VCaP (cell line): ENCODE results near the gene NPHP4.

ENCODE experiments used
- H3K27ac ChIP-seq: fragments of 450-650 bp; 2 replicates; pipeline ENCODE4 v1.5.1; 2017
- TF ChIP-seq, protein P1 (sequence below): fragments of 450-650 bp; conservative IDR thresholded peaks from 2 replicates; pipeline ENCODE4 v1.5.1; 2017; ENCODE audit warnings: mild to moderate bottlenecking, moderate library complexity

Gene NPHP4

DNA sequence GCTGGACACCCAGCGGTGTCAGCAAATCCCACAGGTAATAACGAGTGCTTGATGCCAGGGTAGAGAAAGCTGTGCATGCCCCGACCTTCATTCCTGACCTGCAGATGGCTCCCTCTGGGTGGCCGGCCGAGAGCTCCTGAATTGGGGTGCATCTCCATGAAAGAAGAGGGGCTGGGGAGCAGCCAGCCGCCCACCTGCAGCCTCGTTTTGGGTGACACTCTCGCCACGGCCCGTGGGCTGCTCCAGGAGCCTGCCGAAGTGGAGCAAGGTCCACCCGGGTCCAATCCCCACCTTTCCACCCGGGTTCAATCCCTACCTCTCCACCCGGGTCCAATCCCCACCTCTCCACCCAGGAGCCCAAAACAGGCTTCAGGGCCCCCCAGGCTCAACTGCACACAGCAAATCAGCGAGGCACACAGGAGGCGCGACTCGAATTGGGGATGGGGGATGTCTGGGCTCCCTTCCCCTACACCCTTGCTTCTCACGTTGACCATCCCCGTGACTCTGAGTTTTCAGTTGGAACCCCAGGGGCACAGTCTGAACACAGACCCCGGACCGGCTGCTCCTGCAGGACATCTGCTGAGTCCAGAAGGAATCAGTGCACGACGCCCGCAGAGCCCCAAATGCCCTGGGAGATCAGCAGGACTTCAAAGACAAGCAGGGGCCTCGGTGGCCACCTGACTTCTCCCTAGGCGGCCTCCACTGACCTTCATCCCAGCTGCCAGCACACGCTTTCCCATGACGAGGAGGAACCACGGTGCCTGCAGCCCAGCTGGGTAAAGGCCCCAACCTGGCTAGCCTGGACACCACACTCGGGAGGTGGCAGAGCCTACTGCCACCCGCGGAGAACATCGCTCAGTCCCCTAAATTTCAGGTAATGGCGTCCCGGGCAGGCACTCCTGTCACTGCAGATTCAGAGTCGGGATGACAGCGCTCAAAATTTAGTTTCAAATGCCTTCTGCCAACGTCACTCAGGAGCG is 159.0 kb downstream of the NPHP4 start:
- no peak overlapping the region for H3K27ac ChIP-seq
- TF ChIP-seq, protein P1, sequence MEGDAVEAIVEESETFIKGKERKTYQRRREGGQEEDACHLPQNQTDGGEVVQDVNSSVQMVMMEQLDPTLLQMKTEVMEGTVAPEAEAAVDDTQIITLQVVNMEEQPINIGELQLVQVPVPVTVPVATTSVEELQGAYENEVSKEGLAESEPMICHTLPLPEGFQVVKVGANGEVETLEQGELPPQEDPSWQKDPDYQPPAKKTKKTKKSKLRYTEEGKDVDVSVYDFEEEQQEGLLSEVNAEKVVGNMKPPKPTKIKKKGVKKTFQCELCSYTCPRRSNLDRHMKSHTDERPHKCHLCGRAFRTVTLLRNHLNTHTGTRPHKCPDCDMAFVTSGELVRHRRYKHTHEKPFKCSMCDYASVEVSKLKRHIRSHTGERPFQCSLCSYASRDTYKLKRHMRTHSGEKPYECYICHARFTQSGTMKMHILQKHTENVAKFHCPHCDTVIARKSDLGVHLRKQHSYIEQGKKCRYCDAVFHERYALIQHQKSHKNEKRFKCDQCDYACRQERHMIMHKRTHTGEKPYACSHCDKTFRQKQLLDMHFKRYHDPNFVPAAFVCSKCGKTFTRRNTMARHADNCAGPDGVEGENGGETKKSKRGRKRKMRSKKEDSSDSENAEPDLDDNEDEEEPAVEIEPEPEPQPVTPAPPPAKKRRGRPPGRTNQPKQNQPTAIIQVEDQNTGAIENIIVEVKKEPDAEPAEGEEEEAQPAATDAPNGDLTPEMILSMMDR: no peak

DNA sequence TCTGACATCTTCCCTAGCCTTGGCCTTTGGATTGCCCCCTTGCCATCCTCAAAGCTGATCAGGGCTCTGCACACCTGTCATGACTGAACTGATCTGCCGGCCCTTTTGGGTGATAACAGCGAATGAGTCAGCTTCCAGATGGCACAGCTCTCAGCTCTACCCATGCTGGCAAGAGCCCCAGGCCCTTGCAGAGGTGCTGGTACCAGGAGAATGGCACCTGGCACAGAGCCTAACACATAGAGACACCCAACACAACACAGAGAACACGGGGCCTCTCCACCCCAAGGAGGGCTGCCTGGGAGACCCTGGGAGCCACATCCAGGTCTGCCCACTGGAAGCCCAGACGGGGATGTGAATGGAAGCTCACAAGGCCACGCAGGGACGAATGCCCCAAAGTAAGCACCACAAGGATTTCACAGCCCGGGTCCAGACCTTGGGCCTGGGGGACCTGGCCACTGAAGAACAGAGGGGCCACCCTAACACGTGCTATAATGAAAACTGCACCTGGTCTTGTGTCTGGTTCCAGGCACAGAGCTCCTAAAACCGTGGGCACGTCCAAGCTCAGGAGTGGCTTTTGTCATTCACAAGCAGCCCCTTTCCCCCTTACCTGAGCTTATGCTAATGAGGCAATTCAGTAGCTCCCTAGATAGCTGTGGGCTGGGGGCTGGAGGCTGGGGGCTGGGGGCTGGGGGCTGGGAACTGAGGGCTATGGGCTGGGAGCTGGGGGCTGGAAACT is 160.5 kb downstream of the NPHP4 start:
- TF ChIP-seq, protein P1: no peak
- H3K27ac ChIP-seq: no peak overlapping the region

DNA sequence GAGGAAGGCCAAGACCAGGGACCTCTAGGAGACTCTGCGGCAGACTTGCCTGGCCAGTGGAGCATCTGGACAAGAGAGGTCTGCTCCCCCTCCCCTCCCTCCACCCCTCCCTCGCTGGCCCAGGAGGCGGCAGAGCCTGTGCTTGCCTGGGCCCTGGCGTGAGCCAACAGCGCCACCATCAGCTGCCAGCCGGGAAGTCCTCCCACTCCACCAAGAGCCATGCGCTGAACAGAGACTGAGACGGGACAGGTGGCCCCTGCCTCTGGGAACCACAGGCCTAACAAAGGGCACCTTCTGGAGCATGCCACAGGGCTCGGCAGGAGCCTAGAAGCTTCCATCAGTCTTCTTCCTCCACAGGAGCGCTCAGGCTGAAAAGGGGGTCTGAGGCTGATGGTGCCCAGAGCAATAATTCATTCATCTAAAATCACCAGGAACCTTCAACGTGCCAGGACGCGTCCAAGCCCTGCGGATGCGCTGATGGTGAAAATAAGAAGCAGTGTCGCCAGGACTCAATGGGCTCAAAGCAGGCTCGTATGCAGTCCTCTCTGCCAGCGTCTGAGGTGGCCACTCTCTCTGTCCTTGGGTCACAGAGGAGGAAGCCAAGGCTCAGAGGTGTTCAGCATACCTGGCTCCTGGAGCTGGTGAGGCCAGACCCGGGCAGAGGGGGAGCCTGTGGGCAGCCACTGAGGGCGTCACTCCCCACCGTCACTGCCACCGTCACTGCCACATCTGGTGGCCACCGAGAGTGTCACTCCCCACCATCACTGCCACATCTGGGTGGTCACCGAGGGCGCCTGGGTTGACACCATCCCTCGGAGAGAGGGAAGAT is 161.2 kb downstream of the NPHP4 start:
- H3K27ac ChIP-seq: no peak overlapping the region
- TF ChIP-seq, protein P1: no peak

DNA sequence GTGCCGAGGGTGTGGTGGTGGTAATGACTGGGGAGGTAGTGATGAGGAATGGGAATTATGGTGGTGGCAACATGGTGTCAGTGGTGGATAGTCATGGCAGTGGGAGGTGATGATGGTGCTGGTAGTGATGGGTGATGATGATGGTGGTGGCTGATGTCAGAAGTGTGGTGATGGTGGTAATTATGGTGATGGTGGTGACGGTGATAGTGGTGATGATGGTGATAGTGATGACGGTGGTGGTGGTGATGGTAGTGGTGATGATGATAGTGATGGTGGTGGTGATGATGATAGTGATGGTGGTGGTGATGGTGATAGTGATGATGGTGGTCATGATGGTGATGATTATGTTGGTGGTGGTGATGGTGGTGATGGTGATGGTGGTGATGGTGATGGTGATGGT is 162.8 kb downstream of the NPHP4 start:
- TF ChIP-seq, protein P1: no peak
- H3K27ac ChIP-seq: no peak overlapping the region

DNA sequence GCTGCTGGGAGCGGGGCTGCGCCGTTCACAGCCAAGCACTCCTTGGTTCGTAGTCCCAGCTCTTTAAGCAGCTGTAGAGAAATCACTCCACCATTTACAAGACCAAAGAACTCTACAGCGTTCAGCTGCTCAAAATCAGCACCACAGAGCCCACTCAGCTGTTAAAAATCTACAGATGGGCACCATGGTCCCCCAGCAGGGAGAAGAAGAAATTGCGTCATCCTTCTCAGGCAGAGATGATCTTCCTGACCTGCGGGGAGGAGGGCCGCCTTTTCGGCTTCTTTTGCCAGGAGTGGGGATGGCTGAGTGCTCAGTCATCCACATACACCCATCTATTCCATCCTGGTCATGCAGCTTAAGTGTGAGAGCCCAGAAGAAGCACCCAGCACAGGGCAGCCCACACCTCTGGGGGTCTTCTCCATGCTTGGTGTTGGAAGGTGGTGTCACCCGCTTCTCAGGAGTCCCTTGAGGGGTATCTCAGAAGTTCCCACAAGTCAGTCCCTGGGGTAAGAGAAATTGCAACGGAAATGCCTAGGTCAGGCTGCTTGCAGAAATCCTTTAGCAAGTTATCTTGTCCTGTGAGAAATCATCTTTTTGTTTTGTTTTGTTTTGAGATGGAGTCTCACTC is 163.8 kb downstream of the NPHP4 start:
- TF ChIP-seq, protein P1: no peak

DNA sequence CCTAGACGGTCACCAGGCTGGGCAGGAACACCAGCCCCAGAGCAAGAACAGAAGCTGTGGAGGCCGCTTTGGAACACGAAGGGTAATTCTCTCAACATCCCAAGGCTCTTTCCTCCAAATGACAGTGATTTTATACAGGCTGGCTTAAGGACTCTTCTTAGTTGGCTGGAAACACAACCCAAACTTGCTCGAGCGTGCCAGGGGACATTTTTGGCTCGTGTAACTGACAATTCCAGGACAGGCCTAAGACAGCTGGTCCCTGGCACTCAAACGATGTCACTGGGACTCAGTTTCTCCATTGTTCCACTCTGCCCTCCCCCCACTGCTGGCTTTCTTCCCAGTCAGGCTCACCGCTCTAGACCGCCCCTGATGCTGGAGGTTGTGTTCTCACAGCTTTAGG is 164.7 kb downstream of the NPHP4 start:
- TF ChIP-seq, protein P1: no peak

More for the DNA sequence above, 163.8 kb downstream of the NPHP4 start:
- no peak overlapping the region for H3K27ac ChIP-seq

More for the DNA sequence above, 164.7 kb downstream of the NPHP4 start:
- H3K27ac ChIP-seq: no peak overlapping the region
